SKM-1 treated with dmso at 0.1 percent for 144 hours (cell line): Measurements from ENCODE around the gene PACS1.
A peak's percentile ranks its signal among the peaks of the same experiment; 100 is the strongest.

Source experiments
- DNase-seq: peaks from one replicate; lab custom pipeline; 2025; ENCODE audit not compliant: unreplicated experiment; lab: John Stamatoyannopoulos, UW

Gene PACS1

GRCh38 chr11:66284526-66285078 lies 214.5 kb downstream of the PACS1 start:
- DNase-seq, result no peak

GRCh38 chr11:66285250-66285947 lies 215.3 kb downstream of the PACS1 start:
- no peak for DNase-seq

- no peak for DNase-seq
Observed at GRCh38 chr11:66286699-66287098, 216.6 kb downstream of the PACS1 start.

GRCh38 chr11:66287211-66287888 lies 217.3 kb downstream of the PACS1 start:
- no peak for DNase-seq

- DNase-seq, result no peak
Observed at GRCh38 chr11:66287889-66288670, 218.0 kb downstream of the PACS1 start.

- DNase-seq, result peak; percentile 98
Observed at GRCh38 chr11:66288671-66289547, 218.8 kb downstream of the PACS1 start, which contains the start of gene YIF1A. YIF1A (minus strand) TSS chr11:66289143; CDS start chr11:66288985, 158 bp downstream.

GRCh38 chr11:66289548-66290329 lies 219.7 kb downstream of the PACS1 start:
- DNase-seq, result peak; percentile 72

GRCh38 chr11:66290330-66290621 lies 220.2 kb downstream of the PACS1 start:
- DNase-seq, result no peak

GRCh38 chr11:66291303-66291705 lies 221.2 kb downstream of the PACS1 start:
- no peak for DNase-seq

- no peak for DNase-seq
Observed at GRCh38 chr11:66291706-66292542, 221.9 kb downstream of the PACS1 start, which contains the start of gene TMEM151A. TMEM151A (plus strand) TSS chr11:66291894; CDS start chr11:66292014, 120 bp downstream.

- DNase-seq, result no peak
Observed at GRCh38 chr11:66292543-66293332, 222.7 kb downstream of the PACS1 start.

- no peak for DNase-seq
Observed at GRCh38 chr11:66293352-66293751, 223.3 kb downstream of the PACS1 start.

GRCh38 chr11:66293777-66294625 lies 223.9 kb downstream of the PACS1 start:
- DNase-seq, result no peak
